Astrocyte (in vitro differentiated cells and primary cell): Measurements from ENCODE around the gene KIF18A. TPM values are rescaled to one million over a fixed set of nuclear protein-coding genes. Genes with fewer than 3 reads are reported as not detected.

ENCODE experiments used
- DNase-seq: peaks from one replicate; pipeline ENCODE4 v3.0.0-alpha.2; 2010; ENCODE audit warnings: low read depth
- FAIRE-seq: peaks from 2 replicates; lab custom pipeline; 2011; peaks lifted over from hg19 to GRCh38; lab: Jason Lieb, UNC
- H2AFZ ChIP-seq: 2 replicates; pipeline ENCODE4 v1.6.0; 2012; ENCODE audit warnings: low read depth, low read length, inconsistent platforms
- H3K27ac ChIP-seq: 2 replicates; pipeline ENCODE4 v1.5.1; 2011; ENCODE audit warnings: low read depth, low read length, inconsistent platforms
- H3K27me3 ChIP-seq: 2 replicates; pipeline ENCODE4 v1.6.0; 2011; ENCODE audit warnings: low read length, inconsistent platforms; ENCODE audit not compliant: insufficient read depth
- H3K36me3 ChIP-seq: 2 replicates; pipeline ENCODE4 v1.5.1; 2011; ENCODE audit warnings: low read length, inconsistent platforms; ENCODE audit not compliant: insufficient read depth
- H3K4me1 ChIP-seq: 2 replicates; pipeline ENCODE4 v1.5.1; 2011; ENCODE audit warnings: low read length, inconsistent platforms; ENCODE audit not compliant: insufficient read depth
- H3K4me2 ChIP-seq: 2 replicates; pipeline ENCODE4 v1.6.0; 2012; ENCODE audit warnings: low read length, inconsistent platforms
- H3K4me3 ChIP-seq: 2 replicates; pipeline ENCODE4 v1.5.1; 2011; ENCODE audit warnings: low read depth, mild to moderate bottlenecking, low read length, inconsistent platforms; ENCODE audit not compliant: insufficient read depth
- H3K79me2 ChIP-seq: 2 replicates; pipeline ENCODE4 v1.6.0; 2012; ENCODE audit warnings: mild to moderate bottlenecking, low read length, inconsistent platforms; ENCODE audit not compliant: insufficient read depth
- H3K9ac ChIP-seq: 2 replicates; pipeline ENCODE4 v1.6.0; 2012; ENCODE audit warnings: mild to moderate bottlenecking, low read length, inconsistent platforms
- H3K9me3 ChIP-seq: 2 replicates; pipeline ENCODE4 v1.5.1; 2012; ENCODE audit warnings: low read depth, mild to moderate bottlenecking, low read length, inconsistent platforms; ENCODE audit not compliant: insufficient read depth
- H4K20me1 ChIP-seq: 2 replicates; pipeline ENCODE4 v1.6.0; 2012; ENCODE audit warnings: low read length, inconsistent platforms; ENCODE audit not compliant: insufficient read depth
- H3K27ac Mint-ChIP-seq: one replicate; pipeline ENCODE4 v1.8.0; 2021; ENCODE audit warnings: mild to moderate bottlenecking, mixed read lengths; ENCODE audit not compliant: unreplicated experiment
- H3K27me3 Mint-ChIP-seq: one replicate; pipeline ENCODE4 v1.8.0; 2021; ENCODE audit warnings: low read depth, mixed read lengths; ENCODE audit not compliant: unreplicated experiment
- H3K36me3 Mint-ChIP-seq: one replicate; pipeline ENCODE4 v1.8.0; 2021; ENCODE audit warnings: low read depth, mixed read lengths; ENCODE audit not compliant: unreplicated experiment
- H3K4me1 Mint-ChIP-seq: one replicate; pipeline ENCODE4 v1.8.0; 2021; ENCODE audit warnings: low read depth, mixed read lengths; ENCODE audit not compliant: unreplicated experiment
- H3K4me3 Mint-ChIP-seq: one replicate; pipeline ENCODE4 v1.8.0; 2021; ENCODE audit warnings: mild to moderate bottlenecking, moderate library complexity, mixed read lengths; ENCODE audit not compliant: unreplicated experiment
- H3K9me3 Mint-ChIP-seq: one replicate; pipeline ENCODE4 v1.8.0; 2021; ENCODE audit warnings: mild to moderate bottlenecking, mixed read lengths; ENCODE audit not compliant: unreplicated experiment
- CTCF ChIP-seq: IDR thresholded peaks from 2 replicates; pipeline ENCODE4 v1.5.1; 2011; ENCODE audit warnings: low read depth, mild to moderate bottlenecking, inconsistent platforms, low read length, moderate library complexity; ENCODE audit not compliant: insufficient read depth
- EZH2 ChIP-seq: IDR thresholded peaks from 2 replicates; pipeline ENCODE4 v1.6.1; 2012; ENCODE audit warnings: mild to moderate bottlenecking, low read length, inconsistent platforms; ENCODE audit not compliant: insufficient read depth
- total RNA-seq: library from RNA; stranded (reverse); gene quantifications from 2 replicates; pipeline ENCODE4 v1.2.1, GENCODE V29; 2021

KIF18A gene
- total RNA-seq, 1 donor from 2014 or later: 3.8 TPM

DNA sequence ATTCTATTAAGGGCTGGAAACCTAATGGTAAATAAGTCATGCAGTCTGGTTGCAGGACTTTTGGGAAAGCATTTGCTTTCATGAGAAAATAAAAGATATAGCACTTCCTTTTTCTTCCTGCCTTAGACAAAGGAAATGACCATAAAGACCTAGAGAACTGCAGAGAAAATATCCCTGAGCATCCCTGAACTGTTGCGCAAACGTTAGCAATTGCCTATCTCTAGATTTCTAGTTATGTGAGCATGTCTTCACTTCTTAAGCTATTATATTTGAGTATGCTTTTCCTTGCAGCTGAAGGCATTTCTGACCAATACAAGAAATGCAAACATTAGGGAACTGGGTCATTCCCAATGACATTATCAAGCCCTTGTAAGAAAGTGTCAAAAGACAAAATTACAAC lies 110.6 kb downstream of the KIF18A start:
- no peaks in the 10 kb centered on the region for H3K27me3 ChIP-seq
- H2AFZ ChIP-seq: no peak overlapping the region
- no peaks in the 10 kb centered on the region for H4K20me1 ChIP-seq
- peaks cover 6% of the 10 kb centered on the region for H3K9me3 ChIP-seq
- no peaks in the 10 kb centered on the region for H3K27me3 Mint-ChIP-seq
- H3K4me2 ChIP-seq: no peak overlapping the region
- no peaks in the 10 kb centered on the region for H3K4me1 ChIP-seq
- H3K36me3 ChIP-seq: no peaks in the 10 kb centered on the region
- H3K79me2 ChIP-seq: no peaks in the 10 kb centered on the region
- peaks cover 15% of the 10 kb centered on the region for H3K9me3 Mint-ChIP-seq
- no peaks in the 10 kb centered on the region for H3K4me1 Mint-ChIP-seq
- H3K27ac Mint-ChIP-seq: no peak overlapping the region
- H3K4me3 Mint-ChIP-seq: no peak overlapping the region
- DNase-seq (no peak), FAIRE-seq (no peak)
- no peak overlapping the region for H3K4me3 ChIP-seq
- no peak for TF ChIP-seq EZH2
- no peak for TF ChIP-seq CTCF
- H3K27ac ChIP-seq: no peak overlapping the region
- H3K36me3 Mint-ChIP-seq: no peaks in the 10 kb centered on the region
- no peak overlapping the region for H3K9ac ChIP-seq

DNA sequence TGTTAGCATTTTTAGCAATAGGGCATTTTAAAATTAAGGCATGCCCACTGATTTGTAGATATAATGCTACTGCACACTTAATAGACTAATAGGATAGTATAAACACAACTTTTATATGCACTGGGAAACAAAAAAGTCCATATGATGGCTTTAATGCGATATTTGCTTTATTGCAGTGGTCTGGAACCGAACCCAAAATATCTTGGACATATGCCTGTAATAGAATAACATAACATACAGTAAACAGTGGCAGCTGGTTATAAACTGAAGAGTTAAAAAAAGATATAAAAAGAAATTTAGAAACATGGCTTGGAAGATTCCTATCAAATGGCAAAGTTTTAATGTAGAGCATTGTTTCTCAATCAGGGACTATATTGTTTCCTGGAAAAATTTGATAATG lies 111.9 kb downstream of the KIF18A start:
- Histone ChIP-seq H3K36me3 (no peaks in the 10 kb centered on the region), H3K4me3 (no peak overlapping the region), H2AFZ (no peak overlapping the region), H3K79me2 (no peaks in the 10 kb centered on the region), H4K20me1 (no peaks in the 10 kb centered on the region), H3K27ac (no peak overlapping the region), H3K27me3 (no peaks in the 10 kb centered on the region), H3K4me1 (no peaks in the 10 kb centered on the region), H3K9me3 (no peaks in the 10 kb centered on the region), H3K4me2 (no peak overlapping the region), H3K9ac (no peak overlapping the region)
- Mint-ChIP-seq H3K27me3 (no peaks in the 10 kb centered on the region), H3K4me3 (no peak overlapping the region), H3K4me1 (no peaks in the 10 kb centered on the region), H3K36me3 (no peaks in the 10 kb centered on the region), H3K27ac (no peak overlapping the region), H3K9me3 (peaks cover 8% of the 10 kb centered on the region)
- no peak for DNase-seq
- FAIRE-seq: no peak
- no peak for TF ChIP-seq EZH2
- TF ChIP-seq CTCF: no peak

DNA sequence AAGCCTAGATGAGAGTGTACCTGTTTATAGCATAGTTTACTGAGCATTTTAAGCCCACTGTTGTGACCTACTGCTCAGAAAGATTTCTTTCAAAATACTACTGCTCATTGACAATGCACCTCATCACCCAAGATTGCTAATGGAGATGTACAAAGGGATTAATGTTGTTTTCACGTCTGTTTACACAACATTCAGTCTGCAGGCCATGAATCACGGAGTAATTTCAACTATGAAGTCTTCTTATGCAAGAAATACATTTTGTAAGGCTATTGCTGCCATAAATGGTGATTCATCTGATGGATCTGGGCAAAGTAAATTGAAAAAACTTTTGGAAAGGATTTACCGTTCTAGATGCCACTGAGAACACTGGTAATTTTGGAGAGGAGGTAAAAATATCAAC lies 112.9 kb downstream of the KIF18A start:
- no peak for TF ChIP-seq EZH2
- TF ChIP-seq CTCF: no peak
- Mint-ChIP-seq H3K9me3 (peaks cover 6% of the 10 kb centered on the region), H3K27ac (no peak overlapping the region), H3K4me3 (no peak overlapping the region), H3K4me1 (no peaks in the 10 kb centered on the region), H3K27me3 (no peaks in the 10 kb centered on the region), H3K36me3 (no peaks in the 10 kb centered on the region)
- Histone ChIP-seq H3K27me3 (no peaks in the 10 kb centered on the region), H3K79me2 (no peaks in the 10 kb centered on the region), H3K4me1 (no peaks in the 10 kb centered on the region), H3K4me2 (no peak overlapping the region), H3K27ac (no peak overlapping the region), H3K9ac (no peak overlapping the region), H3K36me3 (no peaks in the 10 kb centered on the region), H2AFZ (no peak overlapping the region), H3K4me3 (no peak overlapping the region), H3K9me3 (no peaks in the 10 kb centered on the region), H4K20me1 (no peaks in the 10 kb centered on the region)
- DNase-seq: no peak
- no peak for FAIRE-seq
